ENCODE measurements around the gene FYB2.

DNA sequence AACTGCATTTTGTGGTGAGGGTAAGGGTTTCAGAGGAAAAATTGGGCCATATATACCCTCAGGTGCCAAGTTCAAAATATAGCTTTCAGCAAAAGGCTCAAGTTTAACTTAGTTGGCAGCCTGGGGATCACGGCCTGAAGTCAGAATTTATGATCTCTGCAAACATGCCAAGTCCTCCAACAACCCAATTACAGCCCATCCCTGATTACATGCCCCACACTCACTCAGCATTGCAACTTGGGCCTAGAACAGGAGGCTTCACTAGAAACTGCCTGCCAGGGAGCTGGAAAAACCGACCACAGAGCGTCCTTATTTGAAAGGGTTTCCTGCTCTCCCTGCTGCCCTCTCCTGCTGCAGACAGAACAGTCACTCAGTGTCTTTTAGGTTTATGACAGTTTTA, 12.4 kb downstream of the FYB2 start:
- TF ChIP-seq ZNF274 (IDR thresholded peaks at IDR 0.05; ENCODE audit: low read depth, low read length) (no peak), YY1 (IDR thresholded peaks at IDR 0.05; ENCODE audit: insufficient read depth, insufficient read length) (no peak), SUZ12 (IDR thresholded peaks at IDR 0.05; ENCODE audit: extremely low read depth, insufficient read depth, insufficient read length) (no peak)

Data from NT2/D1 (cell line).